ENCODE measurements around the gene SF3B2.
A peak's percentile ranks its signal among the peaks of the same experiment; 100 is the strongest.
"Not testable (repeated sequence)": the region's sequence is repeated elsewhere in the genome, so short reads cannot be mapped to it uniquely, and the experiment has no call there.

The SF3B2 gene

GRCh38 chr11:66016793-66017177 is 35.4 kb upstream of the SF3B2 start:
- no peak for DNase-seq

GRCh38 chr11:66017321-66017720 is 34.8 kb upstream of the SF3B2 start:
- DNase-seq, result no peak

- no peak for DNase-seq
Observed at GRCh38 chr11:66020212-66020611, 32.0 kb upstream of the SF3B2 start.

GRCh38 chr11:66020618-66021357 is 31.4 kb upstream of the SF3B2 start:
- DNase-seq, result no peak

GRCh38 chr11:66022401-66023185 is 29.6 kb upstream of the SF3B2 start:
- peak; percentile 34 for DNase-seq

- DNase-seq, result not testable (repeated sequence)
Observed at GRCh38 chr11:66023186-66023440, 29.1 kb upstream of the SF3B2 start.

- DNase-seq, result no peak
Observed at GRCh38 chr11:66026017-66026529, 26.1 kb upstream of the SF3B2 start, which contains the start of gene CATSPER1. TSS of gene CATSPER1 (minus strand) at chr11:66026479. CDS start at chr11:66026379, 100 bp downstream.

- DNase-seq, result no peak
Observed at GRCh38 chr11:66032957-66033735, 19.0 kb upstream of the SF3B2 start.

- no peak for DNase-seq
Observed at GRCh38 chr11:66035653-66036333, 16.4 kb upstream of the SF3B2 start.

GRCh38 chr11:66036334-66036710 is 15.8 kb upstream of the SF3B2 start:
- no peak for DNase-seq

- no peak for DNase-seq
Observed at GRCh38 chr11:66037327-66037726, 14.8 kb upstream of the SF3B2 start.

GRCh38 chr11:66039765-66040164 is 12.4 kb upstream of the SF3B2 start:
- DNase-seq, result no peak

- DNase-seq, result no peak
Observed at GRCh38 chr11:66042227-66042995, 9.8 kb upstream of the SF3B2 start.

GRCh38 chr11:66042996-66043906 is 8.9 kb upstream of the SF3B2 start:
- DNase-seq, result no peak

GRCh38 chr11:66044757-66045156 is 7.4 kb upstream of the SF3B2 start:
- no peak for DNase-seq

GRCh38 chr11:66045177-66045639 is 7.0 kb upstream of the SF3B2 start:
- DNase-seq, result peak; percentile 85

- DNase-seq, result no peak
Observed at GRCh38 chr11:66046901-66047300, 5.3 kb upstream of the SF3B2 start.

- no peak for DNase-seq
Observed at GRCh38 chr11:66047541-66048365, 4.4 kb upstream of the SF3B2 start.

GRCh38 chr11:66048547-66049323 is 3.4 kb upstream of the SF3B2 start, which contains the start of gene GAL3ST3:
TSS of gene GAL3ST3 (minus strand) at chr11:66049161. CDS start at chr11:66045415, 3,746 bp downstream.
- no peak for DNase-seq
